ENCODE results near the gene CD58.

The CD58 gene

GRCh38 chr1:116577759-116578314 lies 7.0 kb upstream of the CD58 start:
- TF ChIP-seq ZNF274 (IDR thresholded peaks at IDR 0.05; ENCODE audit: low read depth, low read length) = no peak
- no peak overlapping the region for H3K4me3 ChIP-seq (ENCODE audit: low read length)

DNA sequence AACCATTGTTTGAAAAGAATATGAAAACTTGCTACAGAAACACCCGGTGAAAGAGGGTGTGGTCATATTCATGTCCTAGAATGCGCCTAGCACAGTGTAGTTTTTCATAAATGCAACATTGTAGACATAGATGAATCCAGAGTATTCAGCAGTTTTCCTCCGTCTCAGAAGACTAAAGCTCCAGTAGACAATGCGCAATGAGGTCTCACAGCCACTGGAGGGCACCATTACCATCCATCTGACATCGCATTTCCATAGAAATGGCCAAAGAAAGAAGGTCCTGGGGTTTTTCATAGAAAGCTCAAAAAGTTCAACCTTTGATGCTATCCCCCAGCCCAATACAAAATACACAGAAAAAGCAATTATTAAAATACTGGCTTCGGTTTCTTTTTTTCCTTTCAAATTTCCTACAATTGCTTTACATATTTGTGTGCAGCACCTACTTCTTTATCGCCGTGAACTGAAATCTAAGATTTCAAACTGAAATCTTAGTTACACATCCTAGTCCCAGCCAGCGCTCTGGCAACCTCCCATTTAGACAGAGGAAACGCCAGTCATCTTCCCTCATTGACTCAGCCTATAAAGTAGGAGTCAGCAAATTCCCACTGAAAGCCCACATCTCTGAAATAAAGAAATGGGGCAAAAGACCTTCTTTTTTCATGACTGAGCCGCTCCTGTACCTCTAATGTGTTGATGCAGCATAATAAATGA lies 3.9 kb upstream of the CD58 start:
- no peak for TF ChIP-seq ZNF274 (IDR thresholded peaks at IDR 0.05; ENCODE audit: low read depth, low read length)
- H3K4me3 ChIP-seq (ENCODE audit: low read length) = no peak overlapping the region

- H3K4me3 ChIP-seq (ENCODE audit: low read length) = no peak overlapping the region
- TF ChIP-seq ZNF274 (IDR thresholded peaks at IDR 0.05; ENCODE audit: low read depth, low read length) = no peak
Observed at GRCh38 chr1:116573431-116574095, 2.7 kb upstream of the CD58 start.

DNA sequence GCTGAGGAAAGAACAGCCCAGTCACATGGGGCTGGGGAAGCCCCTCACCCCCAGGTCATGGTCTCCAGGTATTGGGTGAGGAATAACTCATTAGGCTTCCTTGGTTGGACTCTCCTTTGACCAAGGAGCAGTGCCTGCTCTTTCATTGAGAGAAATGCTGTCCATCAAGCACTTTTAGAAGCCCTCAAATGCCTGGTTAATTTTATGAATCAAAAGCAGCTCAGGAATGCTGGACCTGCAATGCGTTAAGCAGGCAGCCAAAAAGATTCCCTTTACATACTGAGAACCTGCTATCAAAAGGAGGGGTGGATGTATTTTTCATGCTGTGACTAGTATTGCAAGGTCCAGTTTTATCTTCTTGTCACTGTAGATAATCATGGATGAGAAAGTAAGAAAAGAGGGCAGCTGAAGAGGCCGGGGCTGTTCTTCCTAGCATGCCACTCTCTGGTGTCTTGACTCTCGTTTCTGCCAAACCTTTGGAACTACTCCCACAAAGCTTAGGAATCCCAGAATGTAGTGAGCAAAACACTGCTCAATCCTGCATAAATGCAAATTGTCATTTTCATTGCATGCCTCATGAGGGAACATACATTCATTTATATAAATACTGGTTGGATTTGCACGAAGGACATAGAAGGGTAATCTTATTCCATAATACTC lies 2.1 kb upstream of the CD58 start:
- TF ChIP-seq ZNF274 (IDR thresholded peaks at IDR 0.05; ENCODE audit: low read depth, low read length) = no peak
- no peak overlapping the region for H3K4me3 ChIP-seq (ENCODE audit: low read length)

DNA sequence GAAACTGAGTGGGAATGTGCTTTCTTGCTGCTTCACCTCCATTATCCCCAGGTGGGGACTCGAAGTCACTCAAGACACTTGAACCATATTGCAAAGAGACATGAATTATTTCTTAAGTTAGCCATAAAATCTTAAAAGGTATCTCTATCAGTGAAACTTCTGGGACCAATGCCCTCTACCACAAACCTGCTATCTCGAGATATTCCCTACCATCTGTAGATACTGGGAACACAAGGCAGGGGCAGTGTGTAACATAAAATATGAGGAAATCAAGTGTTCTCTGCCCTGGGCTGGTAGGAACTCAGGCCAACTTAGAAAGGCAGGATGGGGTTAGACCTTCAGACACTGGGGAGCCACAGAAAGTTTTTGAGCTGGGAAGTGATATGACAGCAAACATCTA lies 1.3 kb upstream of the CD58 start:
- no peak for TF ChIP-seq ZNF274 (IDR thresholded peaks at IDR 0.05; ENCODE audit: low read depth, low read length)

DNA sequence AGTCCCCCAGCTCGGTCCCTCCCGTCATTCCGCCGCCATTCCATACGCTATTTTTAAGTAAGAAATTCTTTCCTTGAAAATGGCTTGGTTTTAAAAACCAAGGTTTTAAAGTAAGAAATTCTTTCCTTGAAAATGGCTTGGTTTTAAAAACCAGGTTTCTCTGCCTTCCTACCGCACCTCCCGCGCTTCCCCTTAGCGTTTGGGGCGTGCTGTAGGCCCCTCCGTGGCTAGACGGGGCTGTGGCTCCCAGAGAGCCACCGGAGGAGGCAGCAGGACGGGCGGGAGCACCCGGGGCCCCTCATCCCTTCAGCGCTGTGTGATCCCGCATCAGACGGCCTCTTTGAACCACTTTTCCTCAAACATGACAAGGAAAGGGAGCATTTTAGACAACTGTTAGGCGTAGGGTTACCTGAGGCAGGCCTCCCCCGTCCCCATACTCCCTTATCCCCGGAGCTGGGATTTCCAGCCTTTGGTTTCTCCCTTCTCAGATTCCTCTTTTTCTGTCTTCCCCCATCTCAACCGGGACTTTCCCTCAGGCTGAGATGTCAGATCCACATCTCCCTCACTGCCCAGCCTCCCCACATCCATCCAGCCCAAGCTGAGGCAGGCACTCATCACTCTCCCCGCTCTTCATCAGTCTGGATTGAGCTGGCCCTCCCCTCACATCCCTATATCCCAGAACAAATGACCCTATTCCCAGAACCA lies 541 bp upstream of the CD58 start:
- H3K4me3 ChIP-seq (ENCODE audit: low read length) = peak overlapping the region; percentile 61
- TF ChIP-seq ZNF274 (IDR thresholded peaks at IDR 0.05; ENCODE audit: low read depth, low read length) = no peak

More for the DNA sequence above, 1.3 kb upstream of the CD58 start:
- H3K4me3 ChIP-seq (ENCODE audit: low read length) = no peak overlapping the region

DNA sequence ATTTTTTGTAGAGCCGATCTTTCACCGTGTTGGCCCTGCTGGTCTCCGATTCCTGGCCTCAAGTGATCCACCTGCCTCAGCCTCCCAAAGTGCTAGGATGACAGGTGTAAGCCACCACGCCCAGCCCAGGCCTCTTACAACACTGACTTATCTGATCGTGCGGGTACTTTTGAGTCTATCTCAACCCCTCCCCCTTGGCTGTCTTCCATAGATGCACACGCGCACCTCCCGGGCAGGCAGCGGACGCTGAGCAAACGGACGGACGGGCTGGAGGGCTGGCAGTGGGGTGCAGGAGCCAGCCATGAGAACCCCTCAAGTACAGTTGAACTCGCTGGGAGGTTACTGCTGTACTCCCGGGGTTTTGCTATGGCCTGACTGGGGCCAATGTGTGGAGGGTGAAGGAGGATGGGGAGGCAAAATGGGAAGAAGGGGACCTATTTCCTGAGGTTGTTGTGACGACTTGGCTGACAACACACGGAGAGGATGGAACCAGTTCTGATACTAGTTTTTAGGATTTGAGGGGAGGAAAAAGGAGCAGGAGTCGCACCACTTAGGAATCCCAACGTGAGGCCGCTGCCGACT lies 959 bp downstream of the CD58 start:
- no peak for TF ChIP-seq ZNF274 (IDR thresholded peaks at IDR 0.05; ENCODE audit: low read depth, low read length)

DNA sequence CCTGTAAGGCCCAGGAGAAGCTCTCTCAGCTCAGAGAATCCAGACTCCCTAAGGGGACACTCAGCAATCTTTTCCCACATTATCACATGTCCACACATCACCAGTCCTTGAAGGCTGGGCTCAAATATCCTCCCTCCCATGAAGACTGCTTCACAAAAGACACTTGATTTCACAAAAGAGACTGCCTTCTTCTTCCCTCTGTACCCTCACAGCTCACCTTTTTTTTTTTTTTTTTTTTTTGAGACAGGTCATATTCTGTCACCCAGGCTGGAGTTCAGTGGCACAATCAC lies 1.5 kb downstream of the CD58 start:
- TF ChIP-seq ZNF274 (IDR thresholded peaks at IDR 0.05; ENCODE audit: low read depth, low read length) = no peak
- H3K4me3 ChIP-seq (ENCODE audit: low read length) = peak overlapping the region; percentile 73

More for the DNA sequence above, 959 bp downstream of the CD58 start:
- H3K4me3 ChIP-seq (ENCODE audit: low read length) = peak overlapping the region; percentile 73

DNA sequence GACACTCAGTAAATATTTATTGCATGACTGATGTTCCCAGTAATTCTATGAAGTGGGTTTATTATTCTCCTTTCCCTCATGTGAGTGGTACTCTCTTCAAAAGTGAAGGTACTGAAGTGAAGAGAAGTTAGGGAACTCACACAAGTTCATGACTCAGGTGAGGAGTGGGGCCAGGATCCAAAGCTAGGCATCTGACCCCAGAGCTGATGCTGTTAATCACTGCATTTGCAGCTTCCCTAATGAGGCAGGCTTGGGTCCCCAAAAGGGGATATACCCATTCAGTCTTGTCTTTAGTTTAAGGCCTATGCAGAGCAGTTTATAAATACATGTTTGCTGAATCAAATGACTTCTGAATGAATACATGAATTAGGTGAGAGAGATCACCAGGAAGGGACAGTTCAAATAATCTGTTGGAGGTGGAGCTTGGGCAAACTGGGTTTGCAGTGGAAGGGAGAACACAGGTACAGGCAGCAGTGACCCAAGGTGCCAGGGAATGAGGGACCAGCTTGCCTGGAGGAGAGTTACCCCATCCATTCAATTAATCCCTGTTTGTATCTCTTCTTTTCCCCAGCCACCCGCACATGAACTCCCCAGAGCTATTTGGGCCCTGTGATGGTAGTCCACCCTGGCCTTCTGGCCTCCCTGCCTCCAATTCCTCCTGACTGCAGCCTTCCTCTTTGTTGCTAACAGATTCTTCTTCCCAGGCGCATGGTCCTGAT lies 2.0 kb downstream of the CD58 start:
- no peak for TF ChIP-seq ZNF274 (IDR thresholded peaks at IDR 0.05; ENCODE audit: low read depth, low read length)
- peak overlapping the region; percentile 73 for H3K4me3 ChIP-seq (ENCODE audit: low read length)

- H3K4me3 ChIP-seq (ENCODE audit: low read length) = peak overlapping the region; percentile 73
- no peak for TF ChIP-seq ZNF274 (IDR thresholded peaks at IDR 0.05; ENCODE audit: low read depth, low read length)
Observed at GRCh38 chr1:116567790-116568661, 2.8 kb downstream of the CD58 start.

- no peak for TF ChIP-seq ZNF274 (IDR thresholded peaks at IDR 0.05; ENCODE audit: low read depth, low read length)
- no peak overlapping the region for H3K4me3 ChIP-seq (ENCODE audit: low read length)
Observed at GRCh38 chr1:116565222-116565621, 5.6 kb downstream of the CD58 start.

DNA sequence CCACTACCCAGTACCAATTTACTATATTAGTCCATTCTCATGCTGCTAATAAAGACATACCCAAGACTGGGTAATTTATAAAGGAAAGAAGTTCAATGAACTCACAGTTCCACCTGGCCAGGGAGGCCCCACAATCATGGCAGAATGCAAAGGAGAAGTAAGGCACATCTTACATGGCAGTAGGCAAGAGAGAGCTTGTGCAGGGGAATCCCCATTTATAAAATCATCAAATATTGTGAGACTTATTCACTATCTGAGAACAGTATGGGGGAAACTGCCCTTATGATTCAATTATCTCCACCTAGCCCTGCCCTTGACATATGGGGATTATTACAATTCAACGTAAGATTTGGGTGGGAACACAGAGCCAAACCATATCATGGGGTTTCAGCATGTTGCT lies 6.4 kb downstream of the CD58 start:
- H3K4me3 ChIP-seq (ENCODE audit: low read length) = no peak overlapping the region
- no peak for TF ChIP-seq ZNF274 (IDR thresholded peaks at IDR 0.05; ENCODE audit: low read depth, low read length)

DNA sequence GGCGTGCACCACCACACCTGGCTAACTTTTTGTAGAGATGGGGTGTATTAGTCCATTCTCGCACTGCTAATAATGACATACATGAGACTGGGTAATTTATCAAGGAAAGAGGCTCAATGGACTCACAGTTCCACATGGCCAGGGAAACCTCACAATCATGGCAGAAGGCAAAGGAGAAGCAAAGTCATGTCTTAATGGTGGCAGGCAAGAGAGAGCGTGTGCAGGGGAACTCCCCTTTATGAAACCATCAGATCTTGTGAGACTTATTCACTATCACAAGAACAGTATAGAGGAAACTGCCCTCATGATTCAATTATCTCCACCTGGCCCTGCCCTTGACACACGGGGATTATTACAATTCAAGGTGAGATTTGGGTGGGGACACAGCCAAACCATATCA lies 8.4 kb downstream of the CD58 start:
- peak overlapping the region; percentile 58; the same call in 1 of the 2 replicates for H3K4me3 ChIP-seq (ENCODE audit: low read length)
